H1 (cell line): ENCODE results near the gene PSMB4. TPM values are rescaled to one million over a fixed set of nuclear protein-coding genes. Genes with fewer than 3 reads are reported as not detected.

Experiments used
- CTCF ChIA-PET: fragments of 300-600 bp; sonication (Branson Sonifier 250); formaldehyde crosslinking; loops from one replicate; lab custom pipeline; 2021; ENCODE audit not compliant: partially characterized antibody; lab: Charles Lee
- POLR2A ChIA-PET: fragments of 300-600 bp; sonication (Branson Sonifier 250); formaldehyde crosslinking; loops from one replicate; lab custom pipeline; 2021; ENCODE audit warnings: inconsistent platforms; ENCODE audit not compliant: partially characterized antibody; lab: Charles Lee
- DNase-seq, 2 experiments: peaks; one replicate each; pipeline versions ENCODE4 v3.0.0 to v3.0.0-alpha.2; 2010 to 2022; ENCODE audit warnings: low spot score in 2 of 2, low read depth in 1 of 2, mixed read lengths in 1 of 2
- FAIRE-seq: peaks from 2 replicates; lab custom pipeline; 2011; peaks lifted over from hg19 to GRCh38; lab: Jason Lieb, UNC
- H2AFZ ChIP-seq: 2 replicates; pipeline ENCODE4 v1.8.1; 2012; ENCODE audit warnings: low read length, inconsistent platforms
- H2AK5ac ChIP-seq: 2 replicates; pipeline ENCODE4 v1.6.1; 2013; ENCODE audit warnings: low read depth, low read length
- H2BK120ac ChIP-seq: replicated peaks from 2 replicates; pipeline ENCODE3; 2013; ENCODE audit warnings: low read depth, low read length, inconsistent platforms
- H2BK12ac ChIP-seq: 2 replicates; pipeline ENCODE4 v1.6.1; 2013; ENCODE audit warnings: low read depth, low read length
- H2BK15ac ChIP-seq: 2 replicates; pipeline ENCODE4 v1.6.1; 2013; ENCODE audit warnings: low read length
- H2BK20ac ChIP-seq: 2 replicates; pipeline ENCODE4 v1.6.1; 2013; ENCODE audit warnings: low read length
- H2BK5ac ChIP-seq: 2 replicates; pipeline ENCODE4 v1.6.1; 2013; ENCODE audit warnings: low read depth, low read length
- H3K14ac ChIP-seq: 2 replicates; pipeline ENCODE4 v1.6.1; 2013; ENCODE audit warnings: inconsistent platforms; ENCODE audit not compliant: insufficient read length
- H3K18ac ChIP-seq: 2 replicates; pipeline ENCODE4 v1.6.1; 2013; ENCODE audit warnings: low read length; ENCODE audit errors: extremely low read depth
- H3K23ac ChIP-seq: 2 replicates; pipeline ENCODE4 v1.6.1; 2013; ENCODE audit warnings: inconsistent platforms; ENCODE audit not compliant: insufficient read length
- H3K23me2 ChIP-seq: 2 replicates; pipeline ENCODE4 v1.6.1; 2013; ENCODE audit warnings: low read depth, low read length
- H3K27ac ChIP-seq: 2 replicates; pipeline ENCODE4 v1.6.1; 2011; ENCODE audit warnings: low read depth, low read length, inconsistent platforms
- H3K27me3 ChIP-seq, 4 experiments: replicated peaks in 1 of 4; 1 replicate in 1 of 4; 2 replicates in 3 of 4; pipeline versions ENCODE4 v1.6.1 to v1.8.1; 2011 to 2013; ENCODE audit warnings: low read length in 3 of 4, mild to moderate bottlenecking in 3 of 4, inconsistent platforms in 2 of 4, mixed read lengths in 2 of 4, moderate library complexity in 1 of 4; ENCODE audit not compliant: control insufficient read depth in 3 of 4, insufficient read depth in 3 of 4; ENCODE audit errors: extremely low read depth in 1 of 4
- H3K36me3 ChIP-seq, 4 experiments: 2 replicates each; pipeline versions ENCODE4 v1.6.1 to v1.8.1; 2011 to 2013; ENCODE audit warnings: mild to moderate bottlenecking in 4 of 4, low read length in 3 of 4, moderate library complexity in 2 of 4, control low read depth in 1 of 4, inconsistent platforms in 1 of 4; ENCODE audit not compliant: insufficient read depth in 4 of 4, control insufficient read depth in 2 of 4
- H3K4ac ChIP-seq: replicated peaks from 2 replicates; pipeline ENCODE3; 2013; ENCODE audit warnings: low read length, low read depth, mixed read lengths, inconsistent platforms; ENCODE audit not compliant: insufficient read length
- H3K4me1 ChIP-seq, 4 experiments: replicated peaks in 1 of 4; 1 replicate in 1 of 4; 2 replicates in 3 of 4; pipeline versions ENCODE4 v1.6.1 to v1.8.1; 2011 to 2013; ENCODE audit warnings: low read length in 3 of 4, inconsistent platforms in 2 of 4, mixed read lengths in 1 of 4; ENCODE audit not compliant: insufficient read depth in 4 of 4, control insufficient read depth in 3 of 4
- H3K4me2 ChIP-seq, 2 experiments: 2 replicates each; pipeline versions ENCODE4 v1.6.1 to v1.8.1; 2011 to 2013; ENCODE audit warnings: low read depth in 2 of 2, low read length in 2 of 2, control low read depth in 1 of 2, inconsistent platforms in 1 of 2, mild to moderate bottlenecking in 1 of 2; ENCODE audit not compliant: insufficient read depth in 1 of 2
- H3K4me3 ChIP-seq, 4 experiments: fragments of 200-600, 300-600 bp in 1 of 4; sonication (generic), shearing (Covaris generic), sonication (Bioruptor Twin) in 1 of 4; 2 replicates each; pipeline versions ENCODE4 v1.5.1 to v1.8.1; 2011 to 2016; ENCODE audit warnings: low read length in 4 of 4, low read depth in 3 of 4, control low read depth in 2 of 4, inconsistent platforms in 2 of 4, mild to moderate bottlenecking in 2 of 4, mixed read lengths in 1 of 4, moderate library complexity in 1 of 4; ENCODE audit not compliant: insufficient read depth in 2 of 4; ENCODE audit errors: extremely low read depth in 1 of 4
- H3K56ac ChIP-seq: replicated peaks from 2 replicates; pipeline ENCODE3; 2013; ENCODE audit warnings: low read depth, mild to moderate bottlenecking, mixed read lengths, low read length, inconsistent platforms; ENCODE audit not compliant: insufficient read length
- H3K79me1 ChIP-seq: 2 replicates; pipeline ENCODE4 v1.6.1; 2013; ENCODE audit warnings: low read depth, low read length, control low read depth
- H3K79me2 ChIP-seq, 2 experiments: 2 replicates each; pipeline versions ENCODE4 v1.6.1 to v1.8.1; 2012 to 2013; ENCODE audit warnings: low read length in 2 of 2, mild to moderate bottlenecking in 2 of 2, inconsistent platforms in 1 of 2; ENCODE audit not compliant: insufficient read depth in 2 of 2, control insufficient read depth in 1 of 2
- H3K9ac ChIP-seq, 4 experiments: replicated peaks in 1 of 4; 1 replicate in 1 of 4; 2 replicates in 3 of 4; pipeline versions ENCODE4 v1.6.1 to v1.8.1; 2011 to 2013; ENCODE audit warnings: low read depth in 3 of 4, low read length in 3 of 4, control low read depth in 2 of 4, mild to moderate bottlenecking in 2 of 4, moderate library complexity in 2 of 4, inconsistent platforms in 1 of 4; ENCODE audit errors: extremely low read depth in 1 of 4
- H3K9me3 ChIP-seq, 2 experiments: 2 replicates each; pipeline versions ENCODE4 v1.6.1 to v1.8.1; 2012 to 2013; ENCODE audit warnings: mild to moderate bottlenecking in 2 of 2, moderate library complexity in 2 of 2, control low read depth in 1 of 2, inconsistent platforms in 1 of 2, low read depth in 1 of 2, low read length in 1 of 2, mixed read lengths in 1 of 2; ENCODE audit not compliant: insufficient read depth in 2 of 2
- H4K20me1 ChIP-seq, 2 experiments: replicated peaks in 1 of 2; 2 replicates each; pipeline versions ENCODE3 to v1.8.1; 2011 to 2013; ENCODE audit warnings: inconsistent platforms in 2 of 2, low read length in 2 of 2, mild to moderate bottlenecking in 1 of 2; ENCODE audit not compliant: insufficient read depth in 2 of 2, control insufficient read depth in 1 of 2
- H4K5ac ChIP-seq: 2 replicates; pipeline ENCODE4 v1.6.1; 2013; ENCODE audit warnings: low read length, low read depth, mixed read lengths, inconsistent platforms; ENCODE audit not compliant: insufficient read length
- H4K8ac ChIP-seq: 2 replicates; pipeline ENCODE4 v1.8.0; 2013; ENCODE audit warnings: mild to moderate bottlenecking, moderate library complexity, low read length, inconsistent platforms; ENCODE audit not compliant: insufficient read depth; ENCODE audit errors: extremely low read depth
- H4K91ac ChIP-seq: replicated peaks from 2 replicates; pipeline ENCODE3; 2013; ENCODE audit warnings: low read length, mixed read lengths, inconsistent platforms; ENCODE audit not compliant: insufficient read length
- BACH1 ChIP-seq: IDR thresholded peaks from 2 replicates; pipeline ENCODE4 v1.6.1; 2012; ENCODE audit warnings: low read length, improper control_type of control experiment
- CBX5 ChIP-seq: fragments of 300-800, 300-1000 bp; sonication (generic); IDR thresholded peaks from 2 replicates; pipeline ENCODE4 v1.7.1; 2016; ENCODE audit warnings: antibody characterized with exemption, low read length, low read depth
- CREB1 ChIP-seq: IDR thresholded peaks from 2 replicates; pipeline ENCODE4 v1.6.1; 2012; ENCODE audit warnings: inconsistent platforms
- E2F6 ChIP-seq: IDR thresholded peaks from 2 replicates; pipeline ENCODE4 v1.6.1; 2012; ENCODE audit warnings: inconsistent platforms
- KDM5A ChIP-seq: fragments of 200-600 bp; IDR thresholded peaks from 2 replicates; pipeline ENCODE4 v1.7.1; 2012; ENCODE audit warnings: mild to moderate bottlenecking, low read length, inconsistent platforms, mixed read lengths
- MAX ChIP-seq: IDR thresholded peaks from 2 replicates; pipeline ENCODE4 v1.6.1; 2012; ENCODE audit warnings: inconsistent platforms
- PHF8 ChIP-seq: fragments of 200-600 bp; sonication (generic); conservative IDR thresholded peaks from 2 replicates; pipeline ENCODE4 v1.7.1; 2012; ENCODE audit warnings: low read depth, mild to moderate bottlenecking, inconsistent platforms, low read length, moderate library complexity
- WGBS, 2 experiments: shearing (Covaris generic) in 1 of 2; methylation state at CpG; one replicate each; pipeline versions ENCODE4 v1.1.6 to v1.1.7; 2013 to 2015; ENCODE audit warnings: low lambda C conversion rate in 2 of 2, mixed read lengths in 2 of 2, inconsistent platforms in 1 of 2, low coverage in 1 of 2, missing lambda C conversion rate in 1 of 2; ENCODE audit not compliant: insufficient replicate concordance in 2 of 2, insufficient coverage in 1 of 2, insufficient read length in 1 of 2; ENCODE audit errors: extremely low coverage in 1 of 2, missing lambda C conversion rate in 1 of 2; 5-methylcytosine and 5-hydroxymethylcytosine counted together
- polyA plus RNA-seq, 7 experiments: library from polyadenylated mRNA; depleted of rRNA in 3 of 7; stranded (reverse) in 5 of 7; unstranded in 2 of 7; fragments of >200 nt in 5 of 7; fragments of 200-250 nt in 2 of 7; gene quantifications; 1 replicate in 5 of 7; 2 replicates in 1 of 7; 4 replicates in 1 of 7; pipeline versions ENCODE4 v1.2.1 to v1.2.3, GENCODE V29; 2011 to 2013; ENCODE audit warnings: missing spikeins in 2 of 7, mixed read lengths in 2 of 7
- total RNA-seq: library from RNA; stranded (reverse); fragmentation: NEBNext Ultra II Directional; extraction: Animal tissue kit (Norgen Biotek cat#: 25700); gene quantifications from 2 replicates; pipeline ENCODE4 v1.2.1, GENCODE V29; 2021

Gene PSMB4
- total and polyA plus RNA-seq, 2 of the 8 experiments (the other 6 are each of a cell fraction or from before 2014, with no cell fraction given) = 430 to 1,098 TPM

GRCh38 chr1:151407304-151407703 is 7.9 kb downstream of the PSMB4 start:
- Histone ChIP-seq H4K8ac (no peak overlapping the region), H3K23me2 (no peaks in the 10 kb centered on the region), H2AK5ac (no peak overlapping the region), H3K79me1 (no peaks in the 10 kb centered on the region), H4K91ac (no peak overlapping the region), H3K56ac (no peak overlapping the region), H3K18ac (no peak overlapping the region), H2BK5ac (no peak overlapping the region), H3K4me3 (no peak overlapping the region), H3K4me2 (no peak overlapping the region), H2AFZ (no peak overlapping the region), H4K5ac (no peak overlapping the region), H3K4ac (no peak overlapping the region), H2BK15ac (no peak overlapping the region), H3K14ac (no peak overlapping the region), H3K27me3 (no peaks in the 10 kb centered on the region), H2BK120ac (no peak overlapping the region), H3K23ac (no peak overlapping the region), H2BK12ac (no peak overlapping the region), H3K36me3 (peaks cover 31 to 82% (median 73%) of the 10 kb centered on the region in 4 experiments), H4K20me1 (peaks cover 4 to 10% of the 10 kb centered on the region in 2 experiments), H2BK20ac (no peak overlapping the region), H3K9me3 (no peaks in the 10 kb centered on the region), H3K9ac (no peak overlapping the region), H3K4me1 (no peaks in the 10 kb centered on the region), H3K27ac (no peak overlapping the region), H3K79me2 (no peaks in the 10 kb centered on the region)
- CTCF ChIA-PET = interaction anchor here (0.9 to 2.4 kb wide), 6 partner anchors 10 to 107 kb away, joined by 3 to 10 read pairs (median 4); partner anchors contain the start of gene SELENBP1
- no peak for TF ChIP-seq CBX5
- no peak for TF ChIP-seq E2F6
- TF ChIP-seq PHF8 = no peak
- no peak for TF ChIP-seq BACH1
- no peak for TF ChIP-seq CREB1
- no peak for TF ChIP-seq KDM5A
- TF ChIP-seq MAX = no peak
- FAIRE-seq = no peak
- POLR2A ChIA-PET = interaction anchor here (0.7 to 1.2 kb wide), 5 partner anchors 9 to 128 kb away, joined by 3 read pairs; no protein-coding TSS in a partner anchor
- WGBS, 2 experiments = 87% methylated on average over 3 of the region's 3 CpGs; no CpG with 5 or more reads in 1 of the 2 experiments
- no peak for DNase-seq
